ENCODE measurements around the gene COL6A3.

Gene COL6A3, protein sequence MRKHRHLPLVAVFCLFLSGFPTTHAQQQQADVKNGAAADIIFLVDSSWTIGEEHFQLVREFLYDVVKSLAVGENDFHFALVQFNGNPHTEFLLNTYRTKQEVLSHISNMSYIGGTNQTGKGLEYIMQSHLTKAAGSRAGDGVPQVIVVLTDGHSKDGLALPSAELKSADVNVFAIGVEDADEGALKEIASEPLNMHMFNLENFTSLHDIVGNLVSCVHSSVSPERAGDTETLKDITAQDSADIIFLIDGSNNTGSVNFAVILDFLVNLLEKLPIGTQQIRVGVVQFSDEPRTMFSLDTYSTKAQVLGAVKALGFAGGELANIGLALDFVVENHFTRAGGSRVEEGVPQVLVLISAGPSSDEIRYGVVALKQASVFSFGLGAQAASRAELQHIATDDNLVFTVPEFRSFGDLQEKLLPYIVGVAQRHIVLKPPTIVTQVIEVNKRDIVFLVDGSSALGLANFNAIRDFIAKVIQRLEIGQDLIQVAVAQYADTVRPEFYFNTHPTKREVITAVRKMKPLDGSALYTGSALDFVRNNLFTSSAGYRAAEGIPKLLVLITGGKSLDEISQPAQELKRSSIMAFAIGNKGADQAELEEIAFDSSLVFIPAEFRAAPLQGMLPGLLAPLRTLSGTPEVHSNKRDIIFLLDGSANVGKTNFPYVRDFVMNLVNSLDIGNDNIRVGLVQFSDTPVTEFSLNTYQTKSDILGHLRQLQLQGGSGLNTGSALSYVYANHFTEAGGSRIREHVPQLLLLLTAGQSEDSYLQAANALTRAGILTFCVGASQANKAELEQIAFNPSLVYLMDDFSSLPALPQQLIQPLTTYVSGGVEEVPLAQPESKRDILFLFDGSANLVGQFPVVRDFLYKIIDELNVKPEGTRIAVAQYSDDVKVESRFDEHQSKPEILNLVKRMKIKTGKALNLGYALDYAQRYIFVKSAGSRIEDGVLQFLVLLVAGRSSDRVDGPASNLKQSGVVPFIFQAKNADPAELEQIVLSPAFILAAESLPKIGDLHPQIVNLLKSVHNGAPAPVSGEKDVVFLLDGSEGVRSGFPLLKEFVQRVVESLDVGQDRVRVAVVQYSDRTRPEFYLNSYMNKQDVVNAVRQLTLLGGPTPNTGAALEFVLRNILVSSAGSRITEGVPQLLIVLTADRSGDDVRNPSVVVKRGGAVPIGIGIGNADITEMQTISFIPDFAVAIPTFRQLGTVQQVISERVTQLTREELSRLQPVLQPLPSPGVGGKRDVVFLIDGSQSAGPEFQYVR (N-terminal part only)

DNA sequence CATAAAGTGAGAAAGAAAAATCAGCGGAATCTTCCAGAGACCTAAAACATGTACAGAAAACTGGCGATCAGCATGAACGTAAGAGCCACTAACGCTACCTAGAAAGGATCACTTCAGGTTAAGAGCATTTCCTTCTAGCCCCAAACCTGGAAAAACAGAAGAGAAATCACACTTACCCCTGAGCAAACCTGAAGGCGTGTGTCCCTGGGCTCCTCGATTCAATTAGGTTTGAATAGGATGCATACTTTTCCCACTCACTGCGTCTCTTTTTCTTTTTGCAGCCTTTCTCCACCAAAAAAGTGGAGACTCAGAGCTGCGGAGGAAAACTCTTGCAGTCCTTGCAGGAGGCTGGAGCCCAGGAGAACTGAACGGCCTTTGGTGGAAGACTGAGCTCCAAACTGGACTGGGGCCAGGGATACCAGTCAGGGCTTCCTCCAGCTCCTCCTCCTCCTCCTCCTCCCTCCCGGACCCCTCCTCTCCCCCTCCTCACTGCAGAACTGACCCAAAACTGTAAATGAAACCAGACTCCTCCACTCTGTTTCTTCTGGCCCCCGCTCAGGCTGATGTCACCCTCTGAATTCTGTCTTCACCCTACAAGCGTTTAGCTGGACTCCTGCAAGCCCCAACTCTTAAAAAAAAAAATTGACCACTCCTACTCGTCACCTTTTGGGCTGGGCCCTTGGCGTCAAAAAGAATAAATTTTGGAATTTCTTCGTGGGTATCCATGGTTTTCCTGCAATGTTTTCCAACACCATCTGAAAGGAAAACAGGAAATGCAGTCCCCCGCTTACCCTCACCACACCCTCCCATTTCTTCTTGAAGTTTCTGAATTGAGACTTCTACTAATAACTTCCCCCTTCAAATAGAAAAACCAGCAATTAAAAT lies at the start of gene COL6A3:
Gene COL6A3, minus strand, starts transcription at position 388 of the 885 bp plus-strand sequence. CDS start 17,347 bp downstream, outside the sequence.
- Histone ChIP-seq H3K27me3 (ENCODE audit: control insufficient read depth, low read length) (peaks cover 7% of the 10 kb centered on the region; the same call in 1 of the 2 replicates), H3K4me1 (ENCODE audit: control insufficient read depth, low read length) (no peaks in the 10 kb centered on the region), H3K79me2 (ENCODE audit: control insufficient read depth, low read length) (no peaks in the 10 kb centered on the region), H3K9me3 (ENCODE audit: control insufficient read depth, insufficient read depth, low read length) (no peaks in the 10 kb centered on the region), H3K4me3 (ENCODE audit: low read length) (no peak within 1 kb of the TSS), H3K27ac (ENCODE audit: low read depth, low read length) (no peak within 1 kb of the TSS), H3K9me2 (replicated peaks; ENCODE audit: control insufficient read depth, low read length) (no peaks in the 10 kb centered on the region), H3F3A (ENCODE audit: control insufficient read depth, insufficient read depth) (no peaks in the 10 kb centered on the region), H3K4me2 (ENCODE audit: low read length) (no peak within 1 kb of the TSS), H4K20me1 (ENCODE audit: control insufficient read depth, insufficient read depth, low read depth, low read length) (no peaks in the 10 kb centered on the region), H3K36me3 (ENCODE audit: control insufficient read depth, low read length) (no peaks in the 10 kb centered on the region)
- TF ChIP-seq, protein P1, sequence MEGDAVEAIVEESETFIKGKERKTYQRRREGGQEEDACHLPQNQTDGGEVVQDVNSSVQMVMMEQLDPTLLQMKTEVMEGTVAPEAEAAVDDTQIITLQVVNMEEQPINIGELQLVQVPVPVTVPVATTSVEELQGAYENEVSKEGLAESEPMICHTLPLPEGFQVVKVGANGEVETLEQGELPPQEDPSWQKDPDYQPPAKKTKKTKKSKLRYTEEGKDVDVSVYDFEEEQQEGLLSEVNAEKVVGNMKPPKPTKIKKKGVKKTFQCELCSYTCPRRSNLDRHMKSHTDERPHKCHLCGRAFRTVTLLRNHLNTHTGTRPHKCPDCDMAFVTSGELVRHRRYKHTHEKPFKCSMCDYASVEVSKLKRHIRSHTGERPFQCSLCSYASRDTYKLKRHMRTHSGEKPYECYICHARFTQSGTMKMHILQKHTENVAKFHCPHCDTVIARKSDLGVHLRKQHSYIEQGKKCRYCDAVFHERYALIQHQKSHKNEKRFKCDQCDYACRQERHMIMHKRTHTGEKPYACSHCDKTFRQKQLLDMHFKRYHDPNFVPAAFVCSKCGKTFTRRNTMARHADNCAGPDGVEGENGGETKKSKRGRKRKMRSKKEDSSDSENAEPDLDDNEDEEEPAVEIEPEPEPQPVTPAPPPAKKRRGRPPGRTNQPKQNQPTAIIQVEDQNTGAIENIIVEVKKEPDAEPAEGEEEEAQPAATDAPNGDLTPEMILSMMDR (IDR thresholded peaks at IDR 0.05; ENCODE audit: low read depth, low read length, poor library complexity, severe bottlenecking) = no peak
- TF ChIP-seq EZH2phosphoT487 (IDR thresholded peaks at IDR 0.05; ENCODE audit: borderline replicate concordance, low read length) = no peak

DNA sequence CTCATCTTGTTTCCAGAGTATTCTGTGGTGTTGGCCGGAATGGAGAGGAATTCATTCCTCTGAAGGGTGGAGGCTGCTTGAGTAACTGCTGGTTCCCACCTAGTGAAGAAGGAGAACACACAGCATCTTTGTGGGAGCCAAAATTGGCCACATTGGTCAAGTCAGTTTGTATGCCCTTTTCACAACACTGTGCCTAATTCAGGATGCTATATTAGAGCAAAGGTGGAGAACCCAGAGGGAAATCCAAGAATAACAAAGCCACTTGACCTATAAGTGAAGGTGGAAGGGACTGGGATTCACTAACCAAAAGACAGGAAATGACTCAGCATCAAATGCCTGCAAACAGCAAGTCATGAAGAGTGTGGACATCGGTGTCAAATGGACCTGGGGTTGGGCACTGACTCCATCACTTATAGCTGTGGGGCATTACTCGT lies 45.8 kb upstream of the COL6A3 start:
- H3K4me3 ChIP-seq (ENCODE audit: low read length) = no peak overlapping the region

More for the DNA sequence above, 45.8 kb upstream of the COL6A3 start:
- H3K79me2 ChIP-seq (ENCODE audit: control insufficient read depth, low read length) = no peaks in the 10 kb centered on the region
- H3K9me3 ChIP-seq (ENCODE audit: control insufficient read depth, insufficient read depth, low read length) = no peaks in the 10 kb centered on the region
- H4K20me1 ChIP-seq (ENCODE audit: control insufficient read depth, insufficient read depth, low read depth, low read length) = no peaks in the 10 kb centered on the region
- no peaks in the 10 kb centered on the region for H3K9me2 ChIP-seq (replicated peaks; ENCODE audit: control insufficient read depth, low read length)
- no peaks in the 10 kb centered on the region for H3F3A ChIP-seq (ENCODE audit: control insufficient read depth, insufficient read depth)
- TF ChIP-seq EZH2phosphoT487 (IDR thresholded peaks at IDR 0.05; ENCODE audit: borderline replicate concordance, low read length) = no peak
- TF ChIP-seq, protein P1 (IDR thresholded peaks at IDR 0.05; ENCODE audit: low read depth, low read length, poor library complexity, severe bottlenecking) = no peak
- no peaks in the 10 kb centered on the region for H3K36me3 ChIP-seq (ENCODE audit: control insufficient read depth, low read length)
- H3K27ac ChIP-seq (ENCODE audit: low read depth, low read length) = no peak overlapping the region
- no peaks in the 10 kb centered on the region for H3K4me1 ChIP-seq (ENCODE audit: control insufficient read depth, low read length)
- 0 out of 2 replicates have a peak, but pooled peaks cover 2% of the 10 kb centered on the region for H3K27me3 ChIP-seq (ENCODE audit: control insufficient read depth, low read length)
- H3K4me2 ChIP-seq (ENCODE audit: low read length) = no peak overlapping the region

All from DOHH2 (cell line).